ENCODE results near the gene RAB19. TPM values are rescaled to one million over a fixed set of nuclear protein-coding genes. Genes with fewer than 3 reads are reported as not detected.

Gene RAB19
- total and polyA plus RNA-seq, 9 of the 15 experiments (the other 6 are each of a cell fraction or from before 2014, with no cell fraction given): not detected

- TF ChIP-seq ARID3B (CRISPR knock-in tag; IDR thresholded peaks at IDR 0.05; ENCODE audit: borderline replicate concordance): no peak
- 0 out of 2 replicates have a peak, but pooled peaks have one; percentile 15 for TF ChIP-seq ZKSCAN1 (IDR thresholded peaks at IDR 0.05; ENCODE audit: low read depth, low read length)
- no peak for TF ChIP-seq ZNF707 (CRISPR knock-in tag; conservative IDR thresholded peaks at IDR 0.05)
- TF ChIP-seq HES1 (IDR thresholded peaks at IDR 0.05; ENCODE audit: low read depth): no peak
- 0 out of 2 replicates have a peak, but pooled peaks have one; percentile 32 for TF ChIP-seq ZNF134 (CRISPR knock-in tag; conservative IDR thresholded peaks at IDR 0.05)
- TF ChIP-seq MEIS2 (IDR thresholded peaks at IDR 0.05; ENCODE audit: partially characterized antibody): peak; percentile 29
- TF ChIP-seq NELFE (IDR thresholded peaks at IDR 0.05; ENCODE audit: insufficient read depth, insufficient read length): no peak
- TF ChIP-seq ZNF75A (CRISPR knock-in tag; IDR thresholded peaks at IDR 0.05): no peak
- no peak for TF ChIP-seq CBX8 (IDR thresholded peaks at IDR 0.05; ENCODE audit: borderline replicate concordance, extremely low read depth, low read depth, low read length, poor library complexity, severe bottlenecking)
- no peak for TF ChIP-seq MYC (IDR thresholded peaks at IDR 0.05; ENCODE audit: low read depth, low read length)
- no peak for TF ChIP-seq MYC (CRISPR knock-in tag; IDR thresholded peaks at IDR 0.05; ENCODE audit: borderline replicate concordance, low read depth)
- no peak for TF ChIP-seq BDP1 (IDR thresholded peaks at IDR 0.05; ENCODE audit: insufficient read depth, insufficient read length)
- no peak; the same call in 1 of the 2 replicates for TF ChIP-seq KLF6 (CRISPR knock-in tag; IDR thresholded peaks at IDR 0.05; ENCODE audit: borderline replicate concordance)
- TF ChIP-seq LEF1 (IDR thresholded peaks at IDR 0.05): peak; percentile 62; the same call in 1 of the 2 replicates
- TF ChIP-seq MCM2 (IDR thresholded peaks at IDR 0.05; ENCODE audit: low read depth): no peak
- TF ChIP-seq ZNF830 (CRISPR knock-in tag; IDR thresholded peaks at IDR 0.05): no peak
Observed at GRCh38 chr7:140391634-140392033, 12.2 kb upstream of the RAB19 start (continued).
